H9 (cell line): Measurements from ENCODE around the gene URI1. TPM values are rescaled to one million over a fixed set of nuclear protein-coding genes. Genes with fewer than 3 reads are reported as not detected.

Source experiments
- DNase-seq: peaks from one replicate; pipeline ENCODE4 v3.0.0-alpha.2; 2017
- H2AFZ ChIP-seq: one replicate; pipeline ENCODE4 v1.6.1; 2013; ENCODE audit warnings: mild to moderate bottlenecking, low read length, control low read depth, moderate library complexity
- H2AK5ac ChIP-seq: 2 replicates; pipeline ENCODE4 v1.6.1; 2013; ENCODE audit warnings: low read length, control low read depth, mixed read lengths; ENCODE audit not compliant: insufficient read length
- H2BK120ac ChIP-seq: one replicate; pipeline ENCODE4 v1.6.1; 2013; ENCODE audit warnings: low read depth, mild to moderate bottlenecking, low read length, control low read depth, inconsistent platforms; ENCODE audit not compliant: poor library complexity, severe bottlenecking
- H2BK12ac ChIP-seq: 2 replicates; pipeline ENCODE4 v1.6.1; 2013; ENCODE audit warnings: low read length, control low read depth, mixed read lengths, low read depth; ENCODE audit not compliant: insufficient read length
- H2BK15ac ChIP-seq: 2 replicates; pipeline ENCODE4 v1.6.1; 2013; ENCODE audit warnings: low read depth, low read length, control low read depth
- H2BK20ac ChIP-seq: one replicate; pipeline ENCODE4 v1.6.1; 2013; ENCODE audit warnings: low read depth, mild to moderate bottlenecking, low read length, control low read depth, inconsistent platforms; ENCODE audit not compliant: poor library complexity, severe bottlenecking
- H2BK5ac ChIP-seq: 2 replicates; pipeline ENCODE4 v1.6.1; 2013; ENCODE audit warnings: low read length, control low read depth, mixed read lengths; ENCODE audit not compliant: insufficient read length
- H3K14ac ChIP-seq: 2 replicates; pipeline ENCODE4 v1.6.1; 2013; ENCODE audit warnings: low read length, control low read depth; ENCODE audit not compliant: insufficient read depth
- H3K18ac ChIP-seq: 2 replicates; pipeline ENCODE4 v1.6.1; 2013; ENCODE audit warnings: low read depth, mild to moderate bottlenecking, mixed read lengths, low read length, control low read depth; ENCODE audit not compliant: insufficient read length
- H3K23ac ChIP-seq: 2 replicates; pipeline ENCODE4 v1.6.1; 2013; ENCODE audit warnings: low read length, control low read depth, mixed read lengths, low read depth; ENCODE audit not compliant: insufficient read length
- H3K23me2 ChIP-seq: 2 replicates; pipeline ENCODE4 v1.6.1; 2013; ENCODE audit warnings: low read depth, mild to moderate bottlenecking, mixed read lengths, low read length, control low read depth; ENCODE audit not compliant: insufficient read length, poor library complexity, severe bottlenecking
- H3K27ac ChIP-seq: 2 replicates; pipeline ENCODE4 v1.5.1; 2013; ENCODE audit warnings: low read length, control low read depth, mixed read lengths, low read depth; ENCODE audit not compliant: insufficient read length
- H3K27me3 ChIP-seq: 2 replicates; pipeline ENCODE4 v1.6.1; 2013; ENCODE audit warnings: low read length, control low read depth, inconsistent platforms; ENCODE audit not compliant: insufficient read depth
- H3K4ac ChIP-seq: 2 replicates; pipeline ENCODE4 v1.6.1; 2013; ENCODE audit warnings: low read depth, mild to moderate bottlenecking, control low read depth, inconsistent platforms, low read length, moderate library complexity
- H3K4me1 ChIP-seq: 2 replicates; pipeline ENCODE4 v1.6.1; 2013; ENCODE audit warnings: low read length, control low read depth, inconsistent platforms; ENCODE audit not compliant: insufficient read depth
- H3K4me2 ChIP-seq: 2 replicates; pipeline ENCODE4 v1.6.1; 2013; ENCODE audit warnings: low read length, control low read depth, mixed read lengths; ENCODE audit not compliant: insufficient read length, insufficient read depth
- H3K56ac ChIP-seq: 2 replicates; pipeline ENCODE4 v1.6.1; 2013; ENCODE audit warnings: low read depth, mild to moderate bottlenecking, mixed read lengths, low read length, control low read depth; ENCODE audit not compliant: insufficient read length
- H3K79me1 ChIP-seq: 2 replicates; pipeline ENCODE4 v1.6.1; 2013; ENCODE audit warnings: low read depth, mild to moderate bottlenecking, moderate library complexity, low read length, control low read depth, inconsistent platforms; ENCODE audit not compliant: insufficient read depth, poor library complexity, severe bottlenecking
- H3K79me2 ChIP-seq: 2 replicates; pipeline ENCODE4 v1.6.1; 2013; ENCODE audit warnings: low read length, control low read depth, inconsistent platforms; ENCODE audit not compliant: insufficient read depth
- H3K9ac ChIP-seq: 2 replicates; pipeline ENCODE4 v1.6.1; 2013; ENCODE audit warnings: low read length, control low read depth, mixed read lengths; ENCODE audit not compliant: insufficient read length; ENCODE audit errors: extremely low read depth
- H3K9me3 ChIP-seq: one replicate; pipeline ENCODE4 v1.6.1; 2013; ENCODE audit warnings: low read depth, low read length, inconsistent platforms; ENCODE audit not compliant: control insufficient read depth
- H3T11ph ChIP-seq: one replicate; pipeline ENCODE4 v1.6.1; 2013; ENCODE audit warnings: mild to moderate bottlenecking, low read length, control low read depth, inconsistent platforms
- H4K20me1 ChIP-seq: one replicate; pipeline ENCODE4 v1.6.1; 2013; ENCODE audit not compliant: control insufficient read depth, insufficient read length, insufficient read depth
- H4K5ac ChIP-seq: 2 replicates; pipeline ENCODE4 v1.6.1; 2013; ENCODE audit warnings: low read depth, mild to moderate bottlenecking, mixed read lengths, low read length, control low read depth; ENCODE audit not compliant: insufficient read length
- H4K8ac ChIP-seq: replicated peaks from 2 replicates; pipeline ENCODE4 v1.6.1; 2013; ENCODE audit warnings: low read length, control low read depth, mixed read lengths, low read depth; ENCODE audit not compliant: insufficient read length
- H4K91ac ChIP-seq: 2 replicates; pipeline ENCODE4 v1.6.1; 2013; ENCODE audit warnings: low read depth, mild to moderate bottlenecking, moderate library complexity, mixed read lengths, low read length, control low read depth; ENCODE audit not compliant: insufficient read length
- H3K27ac Mint-ChIP-seq, 3 experiments: 2 replicates in 2 of 3; 3 replicates in 1 of 3; pipeline ENCODE4 v1.8.0; 2020 to 2021; ENCODE audit warnings: mixed read lengths in 3 of 3, mild to moderate bottlenecking in 1 of 3, moderate library complexity in 1 of 3
- H3K27me3 Mint-ChIP-seq: 2 replicates; pipeline ENCODE4 v1.8.0; 2021; ENCODE audit warnings: low read depth, mild to moderate bottlenecking, moderate library complexity, mixed read lengths
- H3K36me3 Mint-ChIP-seq, 3 experiments: 2 replicates in 2 of 3; 3 replicates in 1 of 3; pipeline ENCODE4 v1.8.0; 2020 to 2021; ENCODE audit warnings: low read depth in 3 of 3, mixed read lengths in 3 of 3; ENCODE audit not compliant: insufficient read depth in 1 of 3
- H3K4me1 Mint-ChIP-seq, 2 experiments: 2 replicates each; pipeline ENCODE4 v1.8.0; 2020; ENCODE audit warnings: mixed read lengths in 2 of 2
- H3K4me3 Mint-ChIP-seq, 2 experiments: 2 replicates in 1 of 2; 3 replicates in 1 of 2; pipeline ENCODE4 v1.8.0; 2020 to 2021; ENCODE audit warnings: mild to moderate bottlenecking in 2 of 2, mixed read lengths in 2 of 2, moderate library complexity in 1 of 2
- H3K9me3 Mint-ChIP-seq, 2 experiments: 2 replicates in 1 of 2; 3 replicates in 1 of 2; pipeline ENCODE4 v1.8.0; 2020; ENCODE audit warnings: mild to moderate bottlenecking in 2 of 2, mixed read lengths in 2 of 2, moderate library complexity in 1 of 2
- WGBS: extraction: QIAGEN DNeasy Blood & Tissue Kit; methylation state at CpG from one replicate; pipeline ENCODE4 v1.1.7; 2013; ENCODE audit warnings: missing lambda C conversion rate, low lambda C conversion rate, mixed read lengths; ENCODE audit not compliant: insufficient read length; ENCODE audit errors: extremely low coverage; 5-methylcytosine and 5-hydroxymethylcytosine counted together
- total RNA-seq: library from RNA; stranded (reverse); gene quantifications from 2 replicates; pipeline ENCODE4 v1.2.1, GENCODE V29; 2021
- TF ChIP-seq, protein P1 (sequence below): fragments of 200-600 bp; sonication (generic); conservative IDR thresholded peaks from 3 replicates; pipeline ENCODE4 v1.8.0; 2021; ENCODE audit warnings: antibody characterized with exemption, mild to moderate bottlenecking

Gene URI1
- total RNA-seq, 1 experiment from 2014 or later: 54.3 TPM

DNA sequence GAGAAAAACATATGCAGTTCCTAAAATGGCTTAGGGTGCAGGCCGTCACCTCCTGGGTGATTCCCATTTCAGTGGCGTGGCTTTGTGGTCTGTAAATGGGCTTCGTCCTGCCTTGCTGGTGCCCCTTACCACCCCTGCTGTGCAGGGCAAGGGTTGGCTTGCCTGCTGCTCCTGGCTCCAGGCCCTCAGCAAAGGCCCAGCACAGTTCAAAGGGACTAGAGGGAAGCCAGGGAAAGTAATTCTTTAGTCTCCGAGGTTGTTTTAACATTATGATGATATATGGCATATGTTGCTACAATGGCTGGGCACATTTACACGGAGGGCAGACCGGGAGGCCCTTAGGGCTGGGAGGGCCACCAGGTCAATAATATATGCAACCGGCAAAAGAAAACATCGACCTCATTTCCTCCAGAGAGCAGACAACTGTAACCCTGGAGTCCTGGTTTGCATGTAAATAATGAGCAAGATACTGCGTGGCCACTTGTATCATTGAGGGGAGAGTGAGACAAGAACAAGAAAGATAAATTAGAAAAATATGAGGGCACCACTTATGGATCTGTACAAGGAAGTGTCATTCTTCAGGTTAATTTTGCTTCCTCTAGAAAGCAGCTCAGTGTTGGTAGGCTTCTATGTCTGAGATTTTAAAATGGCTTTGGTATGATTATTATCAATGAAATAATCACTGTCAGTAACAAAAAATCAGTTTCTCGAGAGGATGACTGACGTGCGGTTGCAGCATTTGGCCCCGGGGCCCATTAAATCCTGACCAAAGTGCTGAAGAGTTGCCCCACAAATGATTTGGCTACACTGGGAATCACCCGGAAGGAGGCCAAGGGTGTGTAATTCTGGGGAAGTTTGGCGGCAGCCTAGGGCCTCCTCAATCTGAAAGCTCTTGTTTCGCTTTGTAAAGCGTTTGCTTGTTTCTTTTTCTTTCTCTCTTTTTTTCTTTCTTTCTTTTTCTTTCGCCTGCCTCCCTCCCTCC is 32.8 kb upstream of the URI1 start:
- H3K9ac ChIP-seq: no peak overlapping the region
- Mint-ChIP-seq H3K27ac (peak overlapping the region in 1 of 3 experiments; percentile 14; a peak in 2 of 7 replicates), H3K4me3 (no peak overlapping the region), H3K27me3 (no peaks in the 10 kb centered on the region; the same call in 1 of the 2 replicates), H3K9me3 (peaks cover 0 to 2% of the 10 kb centered on the region in 2 experiments; a peak in 1 of 5 replicates), H3K4me1 (peaks cover 0 to 7% of the 10 kb centered on the region in 2 experiments; a peak in 2 of 4 replicates), H3K36me3 (no peaks in the 10 kb centered on the region)
- no peak overlapping the region for H2BK15ac ChIP-seq
- H3T11ph ChIP-seq: no peak overlapping the region
- H3K27me3 ChIP-seq: no peaks in the 10 kb centered on the region
- H2BK5ac ChIP-seq: no peak overlapping the region
- H3K23me2 ChIP-seq: no peaks in the 10 kb centered on the region
- no peak overlapping the region for H2AK5ac ChIP-seq
- no peak overlapping the region for H3K56ac ChIP-seq
- WGBS: no CpG with 5 or more reads among the region's 18 CpGs
- no peak for DNase-seq
- H3K79me2 ChIP-seq: no peaks in the 10 kb centered on the region
- H3K4me1 ChIP-seq: no peaks in the 10 kb centered on the region
- no peak overlapping the region for H4K5ac ChIP-seq
- H3K18ac ChIP-seq: no peak overlapping the region
- no peak overlapping the region for H2AFZ ChIP-seq
- no peak overlapping the region for H3K27ac ChIP-seq
- no peak overlapping the region for H2BK12ac ChIP-seq
- no peak overlapping the region for H2BK120ac ChIP-seq
- no peak overlapping the region for H4K8ac ChIP-seq
- no peak overlapping the region for H4K91ac ChIP-seq
- no peak overlapping the region for H3K23ac ChIP-seq
- H3K4me2 ChIP-seq: no peak overlapping the region
- no peaks in the 10 kb centered on the region for H4K20me1 ChIP-seq
- no peak overlapping the region for H3K4ac ChIP-seq
- TF ChIP-seq, protein P1, sequence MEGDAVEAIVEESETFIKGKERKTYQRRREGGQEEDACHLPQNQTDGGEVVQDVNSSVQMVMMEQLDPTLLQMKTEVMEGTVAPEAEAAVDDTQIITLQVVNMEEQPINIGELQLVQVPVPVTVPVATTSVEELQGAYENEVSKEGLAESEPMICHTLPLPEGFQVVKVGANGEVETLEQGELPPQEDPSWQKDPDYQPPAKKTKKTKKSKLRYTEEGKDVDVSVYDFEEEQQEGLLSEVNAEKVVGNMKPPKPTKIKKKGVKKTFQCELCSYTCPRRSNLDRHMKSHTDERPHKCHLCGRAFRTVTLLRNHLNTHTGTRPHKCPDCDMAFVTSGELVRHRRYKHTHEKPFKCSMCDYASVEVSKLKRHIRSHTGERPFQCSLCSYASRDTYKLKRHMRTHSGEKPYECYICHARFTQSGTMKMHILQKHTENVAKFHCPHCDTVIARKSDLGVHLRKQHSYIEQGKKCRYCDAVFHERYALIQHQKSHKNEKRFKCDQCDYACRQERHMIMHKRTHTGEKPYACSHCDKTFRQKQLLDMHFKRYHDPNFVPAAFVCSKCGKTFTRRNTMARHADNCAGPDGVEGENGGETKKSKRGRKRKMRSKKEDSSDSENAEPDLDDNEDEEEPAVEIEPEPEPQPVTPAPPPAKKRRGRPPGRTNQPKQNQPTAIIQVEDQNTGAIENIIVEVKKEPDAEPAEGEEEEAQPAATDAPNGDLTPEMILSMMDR: no peak
- no peaks in the 10 kb centered on the region for H3K79me1 ChIP-seq
- H3K9me3 ChIP-seq: no peaks in the 10 kb centered on the region
- no peak overlapping the region for H2BK20ac ChIP-seq
- H3K14ac ChIP-seq: no peak overlapping the region
